AG09319 (cell line): Measurements from ENCODE around the gene LMOD1.
A peak's percentile ranks its signal among the peaks of the same experiment; 100 is the strongest.
"Not testable (repeated sequence)": the region's sequence is repeated elsewhere in the genome, so short reads cannot be mapped to it uniquely, and the experiment has no call there.

Experiments
- DNase-seq: peaks from one replicate; pipeline ENCODE4 v3.0.0-alpha.2; 2010; ENCODE audit warnings: low read depth; ENCODE audit errors: extremely low read depth
- CTCF ChIP-seq: IDR thresholded peaks from 2 replicates; pipeline ENCODE4 v1.5.1; 2011; ENCODE audit warnings: low read depth, mild to moderate bottlenecking, inconsistent platforms, low read length, moderate library complexity

LMOD1 gene

GRCh38 chr1:201945157-201945556 lies 1.2 kb downstream of the LMOD1 start:
- DNase-seq = no peak
- TF ChIP-seq CTCF = peak; percentile 68

GRCh38 chr1:201944639-201945038 lies 1.7 kb downstream of the LMOD1 start:
- DNase-seq = no peak

GRCh38 chr1:201944002-201944401 lies 2.3 kb downstream of the LMOD1 start:
- DNase-seq = no peak
- no peak for TF ChIP-seq CTCF

More at GRCh38 chr1:201944639-201945038, 1.7 kb downstream of the LMOD1 start:
- TF ChIP-seq CTCF = no peak

GRCh38 chr1:201942129-201942495 lies 4.2 kb downstream of the LMOD1 start:
- TF ChIP-seq CTCF = no peak
- no peak for DNase-seq

- TF ChIP-seq CTCF = no peak
- DNase-seq = no peak
Observed at GRCh38 chr1:201941420-201942128, 4.8 kb downstream of the LMOD1 start.

- not testable (repeated sequence) for DNase-seq
Observed at GRCh38 chr1:201940316-201940715, 6.0 kb downstream of the LMOD1 start.

- no peak for TF ChIP-seq CTCF
- no peak for DNase-seq
Observed at GRCh38 chr1:201939574-201939973, 6.8 kb downstream of the LMOD1 start.

- DNase-seq = no peak
- TF ChIP-seq CTCF = no peak
Observed at GRCh38 chr1:201939148-201939547, 7.2 kb downstream of the LMOD1 start.
